Renal cortex interstitium (tissue), 11 donors: ENCODE data around the gene HNRNPLL. TPM values are rescaled to one million over a fixed set of nuclear protein-coding genes. Genes with fewer than 3 reads are reported as not detected.

Experiments
- DNase-seq, 11 donors: peaks; one replicate each; pipeline ENCODE4 v3.0.0-alpha.2; 2013; ENCODE audit warnings: low read depth in 9 of 11, low spot score in 4 of 11; ENCODE audit errors: extremely low read depth in 1 of 11
- polyA plus RNA-seq, 3 donors: library from polyadenylated mRNA; unstranded; fragments of 120-200 nt; gene quantifications; one replicate each; pipeline ENCODE4 v1.2.1, GENCODE V29; 2013; ENCODE audit not compliant: insufficient read length in 3 of 3

Gene HNRNPLL
- polyA plus RNA-seq, 3 donors = 70.9 to 83.9 (median 74.3) TPM

GRCh38 chr2:38600921-38601455 is 1.7 kb downstream of the HNRNPLL start:
- no peak for DNase-seq

GRCh38 chr2:38600242-38600891 is 2.4 kb downstream of the HNRNPLL start:
- no peak for DNase-seq

GRCh38 chr2:38599706-38600105 is 3.0 kb downstream of the HNRNPLL start:
- DNase-seq = no peak

- no peak for DNase-seq
These were observed 3.8 kb downstream of the HNRNPLL start for GRCh38 chr2:38598991-38599295.

- no peak for DNase-seq
These were observed 4.3 kb downstream of the HNRNPLL start for GRCh38 chr2:38598200-38598990.

GRCh38 chr2:38597115-38597514 is 5.6 kb downstream of the HNRNPLL start:
- no peak for DNase-seq

GRCh38 chr2:38596229-38596628 is 6.5 kb downstream of the HNRNPLL start:
- DNase-seq = no peak

GRCh38 chr2:38592951-38593350 is 9.8 kb downstream of the HNRNPLL start:
- no peak for DNase-seq

GRCh38 chr2:38591152-38591551 is 11.6 kb downstream of the HNRNPLL start:
- no peak for DNase-seq

- DNase-seq = no peak
These were observed 12.7 kb downstream of the HNRNPLL start for GRCh38 chr2:38590053-38590452.

GRCh38 chr2:38586931-38587330 is 15.8 kb downstream of the HNRNPLL start:
- no peak for DNase-seq

- DNase-seq = no peak
These were observed 17.8 kb downstream of the HNRNPLL start for GRCh38 chr2:38584881-38585280.

GRCh38 chr2:38583994-38584393 is 18.7 kb downstream of the HNRNPLL start:
- DNase-seq = no peak

GRCh38 chr2:38583524-38583923 is 19.2 kb downstream of the HNRNPLL start:
- no peak for DNase-seq

- peak in 6 of 11 donors; percentile 61 to 77 (median 68) for DNase-seq
These were observed 21.3 kb downstream of the HNRNPLL start for GRCh38 chr2:38581193-38582147.

- DNase-seq = no peak
These were observed 22.6 kb downstream of the HNRNPLL start for GRCh38 chr2:38580115-38580636.

GRCh38 chr2:38578832-38579231 is 23.9 kb downstream of the HNRNPLL start:
- DNase-seq = no peak

- DNase-seq = no peak
These were observed 28.4 kb downstream of the HNRNPLL start for GRCh38 chr2:38574278-38574677.

GRCh38 chr2:38572167-38572566 is 30.6 kb downstream of the HNRNPLL start:
- no peak for DNase-seq
